ENCODE results near the gene OR2G2.

OR2G2 gene

DNA sequence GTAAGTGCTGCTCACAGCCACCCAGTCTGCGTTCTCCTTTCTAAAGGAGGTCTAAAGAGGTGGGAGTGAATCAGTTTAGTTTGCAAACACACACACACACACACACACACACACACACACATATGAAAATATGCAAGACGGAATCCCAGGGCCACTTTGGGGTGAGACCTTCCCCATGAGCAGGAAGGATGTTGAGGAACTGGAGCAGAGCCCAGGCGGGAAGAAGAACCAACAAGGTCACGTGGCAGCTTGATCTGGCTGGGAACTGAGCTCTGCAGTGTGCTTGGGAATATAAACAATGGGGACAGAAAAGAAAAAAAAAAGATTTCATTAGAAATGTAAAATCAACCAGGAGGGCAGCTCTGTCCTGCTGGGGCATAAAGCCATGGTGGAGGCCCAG is 49.9 kb downstream of the OR2G2 start:
- Histone ChIP-seq H3K27me3 (ENCODE audit: low read depth, low read length) (0 out of 2 replicates have a peak, but pooled peaks cover 10% of the 10 kb centered on the region), H3K79me2 (ENCODE audit: low read length) (no peaks in the 10 kb centered on the region), H3K9ac (ENCODE audit: low read length) (no peak overlapping the region), H3K4me3 (ENCODE audit: low read length) (no peak overlapping the region), H3K4me1 (ENCODE audit: low read length) (no peaks in the 10 kb centered on the region), H2AFZ (ENCODE audit: low read depth, low read length) (no peak overlapping the region), H3K27ac (ENCODE audit: low read length) (no peak overlapping the region), H3K9me3 (ENCODE audit: insufficient read depth, low read length) (no peaks in the 10 kb centered on the region), H4K20me1 (ENCODE audit: insufficient read depth, low read length) (no peaks in the 10 kb centered on the region), H3K4me2 (ENCODE audit: low read length) (no peak overlapping the region), H3K36me3 (replicated peaks; ENCODE audit: low read depth, low read length) (no peaks in the 10 kb centered on the region)
- no peak for TF ChIP-seq EZH2phosphoT487 (IDR thresholded peaks at IDR 0.05; ENCODE audit: low read depth)
- TF ChIP-seq, protein P1, sequence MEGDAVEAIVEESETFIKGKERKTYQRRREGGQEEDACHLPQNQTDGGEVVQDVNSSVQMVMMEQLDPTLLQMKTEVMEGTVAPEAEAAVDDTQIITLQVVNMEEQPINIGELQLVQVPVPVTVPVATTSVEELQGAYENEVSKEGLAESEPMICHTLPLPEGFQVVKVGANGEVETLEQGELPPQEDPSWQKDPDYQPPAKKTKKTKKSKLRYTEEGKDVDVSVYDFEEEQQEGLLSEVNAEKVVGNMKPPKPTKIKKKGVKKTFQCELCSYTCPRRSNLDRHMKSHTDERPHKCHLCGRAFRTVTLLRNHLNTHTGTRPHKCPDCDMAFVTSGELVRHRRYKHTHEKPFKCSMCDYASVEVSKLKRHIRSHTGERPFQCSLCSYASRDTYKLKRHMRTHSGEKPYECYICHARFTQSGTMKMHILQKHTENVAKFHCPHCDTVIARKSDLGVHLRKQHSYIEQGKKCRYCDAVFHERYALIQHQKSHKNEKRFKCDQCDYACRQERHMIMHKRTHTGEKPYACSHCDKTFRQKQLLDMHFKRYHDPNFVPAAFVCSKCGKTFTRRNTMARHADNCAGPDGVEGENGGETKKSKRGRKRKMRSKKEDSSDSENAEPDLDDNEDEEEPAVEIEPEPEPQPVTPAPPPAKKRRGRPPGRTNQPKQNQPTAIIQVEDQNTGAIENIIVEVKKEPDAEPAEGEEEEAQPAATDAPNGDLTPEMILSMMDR (IDR thresholded peaks at IDR 0.05; ENCODE audit: low read depth, low read length): no peak

DNA sequence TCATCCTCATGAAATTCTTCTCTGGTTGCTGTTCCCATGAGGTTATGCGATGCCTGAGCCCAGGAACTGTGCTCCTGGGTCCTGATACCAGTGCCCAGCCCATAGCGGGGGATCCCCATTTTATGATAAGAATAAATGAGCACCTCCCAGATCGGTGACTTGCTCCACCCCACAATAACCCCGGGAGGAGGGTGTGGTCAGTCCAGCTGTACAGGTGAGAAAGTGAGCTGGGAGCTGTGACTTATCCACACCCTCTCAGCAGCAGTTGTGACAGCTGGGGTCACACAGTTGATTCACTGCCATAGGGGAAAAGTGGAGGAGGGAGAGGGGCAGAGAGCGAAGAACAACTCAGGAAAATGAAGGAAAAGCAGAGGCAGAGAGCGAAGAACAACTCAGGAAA is 50.6 kb downstream of the OR2G2 start:
- H3K4me3 ChIP-seq (ENCODE audit: low read length): no peak overlapping the region
- no peak for TF ChIP-seq EZH2phosphoT487 (IDR thresholded peaks at IDR 0.05; ENCODE audit: low read depth)
- TF ChIP-seq, protein P1 (IDR thresholded peaks at IDR 0.05; ENCODE audit: low read depth, low read length): no peak
- H3K4me1 ChIP-seq (ENCODE audit: low read length): no peaks in the 10 kb centered on the region
- no peaks in the 10 kb centered on the region for H3K9me3 ChIP-seq (ENCODE audit: insufficient read depth, low read length)
- H3K9ac ChIP-seq (ENCODE audit: low read length): no peak overlapping the region
- no peaks in the 10 kb centered on the region for H3K36me3 ChIP-seq (replicated peaks; ENCODE audit: low read depth, low read length)
- H3K4me2 ChIP-seq (ENCODE audit: low read length): no peak overlapping the region
- H4K20me1 ChIP-seq (ENCODE audit: insufficient read depth, low read length): no peaks in the 10 kb centered on the region
- no peak overlapping the region for H2AFZ ChIP-seq (ENCODE audit: low read depth, low read length)
- no peak overlapping the region for H3K27ac ChIP-seq (ENCODE audit: low read length)
- no peaks in the 10 kb centered on the region for H3K79me2 ChIP-seq (ENCODE audit: low read length)
- H3K27me3 ChIP-seq (ENCODE audit: low read depth, low read length): 0 out of 2 replicates have a peak, but pooled peaks cover 10% of the 10 kb centered on the region

All from OCI-LY3 (cell line).